ENCODE measurements around the gene SV2B. TPM values are rescaled to one million over a fixed set of nuclear protein-coding genes. Genes with fewer than 3 reads are reported as not detected.

The SV2B gene
- total and polyA plus RNA-seq, 9 of the 15 experiments (the other 6 are each of a cell fraction or from before 2014, with no cell fraction given), result 0.01 to 0.25 (median 0.11) TPM

DNA sequence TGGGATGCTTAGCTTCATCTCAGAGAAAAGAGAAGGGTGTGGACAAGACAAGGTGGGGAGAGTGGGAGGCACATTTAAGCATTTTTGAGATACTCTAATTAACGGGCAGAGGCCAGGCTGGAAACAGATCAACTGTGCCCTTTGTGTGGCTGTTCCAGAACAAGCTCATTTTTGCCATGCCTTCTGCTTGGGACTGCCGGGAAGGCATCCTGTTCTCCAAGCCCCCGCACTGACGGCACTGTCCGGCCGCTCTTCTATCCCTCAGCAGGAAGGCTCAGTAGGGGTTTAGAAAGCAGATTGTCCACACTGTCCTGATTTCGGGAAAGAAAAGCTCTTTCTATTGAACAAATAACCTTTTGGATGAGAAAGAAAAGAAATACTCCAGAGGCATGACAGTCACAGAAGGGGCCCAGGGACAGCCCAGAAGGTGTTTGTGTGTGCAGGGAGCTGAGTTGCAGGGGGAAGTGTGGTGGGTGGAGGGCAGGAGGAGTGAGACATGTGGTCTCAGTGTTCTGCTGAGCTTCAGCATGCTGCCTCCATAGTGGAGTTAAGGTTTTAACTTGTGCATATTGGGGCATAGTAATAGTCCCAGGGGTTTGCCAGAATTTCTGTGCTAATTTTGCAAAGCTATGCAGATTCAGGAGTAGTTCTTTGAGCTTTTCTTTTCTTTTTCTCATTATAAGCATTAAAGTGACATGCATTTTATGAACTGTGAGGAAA lies 27.3 kb downstream of the SV2B start (continued):
- TF ChIP-seq, protein P1, sequence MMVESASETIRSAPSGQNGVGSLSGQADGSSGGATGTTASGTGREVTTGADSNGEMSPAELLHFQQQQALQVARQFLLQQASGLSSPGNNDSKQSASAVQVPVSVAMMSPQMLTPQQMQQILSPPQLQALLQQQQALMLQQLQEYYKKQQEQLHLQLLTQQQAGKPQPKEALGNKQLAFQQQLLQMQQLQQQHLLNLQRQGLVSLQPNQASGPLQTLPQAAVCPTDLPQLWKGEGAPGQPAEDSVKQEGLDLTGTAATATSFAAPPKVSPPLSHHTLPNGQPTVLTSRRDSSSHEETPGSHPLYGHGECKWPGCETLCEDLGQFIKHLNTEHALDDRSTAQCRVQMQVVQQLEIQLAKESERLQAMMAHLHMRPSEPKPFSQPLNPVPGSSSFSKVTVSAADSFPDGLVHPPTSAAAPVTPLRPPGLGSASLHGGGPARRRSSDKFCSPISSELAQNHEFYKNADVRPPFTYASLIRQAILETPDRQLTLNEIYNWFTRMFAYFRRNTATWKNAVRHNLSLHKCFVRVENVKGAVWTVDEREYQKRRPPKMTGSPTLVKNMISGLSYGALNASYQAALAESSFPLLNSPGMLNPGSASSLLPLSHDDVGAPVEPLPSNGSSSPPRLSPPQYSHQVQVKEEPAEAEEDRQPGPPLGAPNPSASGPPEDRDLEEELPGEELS (CRISPR knock-in tag; IDR thresholded peaks at IDR 0.05; ENCODE audit: borderline replicate concordance), result no peak
- no peak for TF ChIP-seq FUS (optimal IDR thresholded peaks at IDR 0.05; ENCODE audit: low read depth, low read length)
- TF ChIP-seq, protein P2, sequence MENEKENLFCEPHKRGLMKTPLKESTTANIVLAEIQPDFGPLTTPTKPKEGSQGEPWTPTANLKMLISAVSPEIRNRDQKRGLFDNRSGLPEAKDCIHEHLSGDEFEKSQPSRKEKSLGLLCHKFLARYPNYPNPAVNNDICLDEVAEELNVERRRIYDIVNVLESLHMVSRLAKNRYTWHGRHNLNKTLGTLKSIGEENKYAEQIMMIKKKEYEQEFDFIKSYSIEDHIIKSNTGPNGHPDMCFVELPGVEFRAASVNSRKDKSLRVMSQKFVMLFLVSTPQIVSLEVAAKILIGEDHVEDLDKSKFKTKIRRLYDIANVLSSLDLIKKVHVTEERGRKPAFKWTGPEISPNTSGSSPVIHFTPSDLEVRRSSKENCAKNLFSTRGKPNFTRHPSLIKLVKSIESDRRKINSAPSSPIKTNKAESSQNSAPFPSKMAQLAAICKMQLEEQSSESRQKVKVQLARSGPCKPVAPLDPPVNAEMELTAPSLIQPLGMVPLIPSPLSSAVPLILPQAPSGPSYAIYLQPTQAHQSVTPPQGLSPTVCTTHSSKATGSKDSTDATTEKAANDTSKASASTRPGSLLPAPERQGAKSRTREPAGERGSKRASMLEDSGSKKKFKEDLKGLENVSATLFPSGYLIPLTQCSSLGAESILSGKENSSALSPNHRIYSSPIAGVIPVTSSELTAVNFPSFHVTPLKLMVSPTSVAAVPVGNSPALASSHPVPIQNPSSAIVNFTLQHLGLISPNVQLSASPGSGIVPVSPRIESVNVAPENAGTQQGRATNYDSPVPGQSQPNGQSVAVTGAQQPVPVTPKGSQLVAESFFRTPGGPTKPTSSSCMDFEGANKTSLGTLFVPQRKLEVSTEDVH (IDR thresholded peaks at IDR 0.05; ENCODE audit: low read depth, partially characterized antibody), result no peak

DNA sequence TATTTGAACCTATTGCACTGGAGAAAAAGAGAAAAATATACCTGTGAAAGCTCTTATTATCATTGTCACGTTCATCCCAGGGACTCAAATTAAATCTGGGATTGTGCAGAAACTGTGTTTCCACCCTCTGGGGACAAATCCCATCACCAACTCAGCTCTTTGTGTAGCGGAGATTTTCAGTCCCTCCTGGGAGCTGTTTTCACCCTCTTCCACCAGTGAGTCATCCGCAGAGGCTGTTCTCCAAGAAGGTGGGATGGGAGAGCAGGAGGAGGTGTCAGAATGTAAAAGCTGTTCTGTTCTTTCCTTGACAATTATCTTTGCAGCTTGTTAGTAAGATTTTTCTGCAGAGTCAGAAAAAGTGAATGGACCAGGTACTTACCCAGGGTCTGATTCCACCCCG lies 28.0 kb downstream of the SV2B start:
- in situ Hi-C loops (cut with MboI) (no loop called here), intact Hi-C loops (cut with micrococcal nuclease) (no loop called here)
- no peak overlapping the region for H3K4me2 ChIP-seq (ENCODE audit: insufficient read depth, low read length)
- H4K20me1 ChIP-seq (replicated peaks; ENCODE audit: control insufficient read depth, insufficient read depth, low read length), result no peaks in the 10 kb centered on the region; the same call in 1 of the 2 replicates
- ATAC-seq (no peak), DNase-seq (ENCODE audit: extremely low read depth in 1 of 4, low spot score in 3 of 4) (no peak), FAIRE-seq (no peak)
- H3K9me3 ChIP-seq (replicated peaks; ENCODE audit: control insufficient read depth, insufficient read depth, low read depth, low read length), result no peaks in the 10 kb centered on the region
- H3K27ac ChIP-seq (ENCODE audit: extremely low read depth, low read depth, low read length), result no peak overlapping the region
- H3K4me1 ChIP-seq (replicated peaks in 1 of 2; ENCODE audit: control insufficient read depth in 2 of 2, insufficient read depth in 2 of 2, low read length in 2 of 2), result no peaks in the 10 kb centered on the region
- H3K9ac ChIP-seq (ENCODE audit: insufficient read depth in 1 of 2, low read depth in 2 of 2, low read length in 2 of 2), result no peak overlapping the region
- CTCF ChIA-PET (ENCODE audit: low intra/inter-chr PET ratio), result no interaction called here
- WGBS (ENCODE audit: insufficient coverage, low coverage, missing lambda C conversion rate), result 0% methylated on average over 4 of the region's 4 CpGs
- no peaks in the 10 kb centered on the region for H3K9me1 ChIP-seq (ENCODE audit: control insufficient read depth, insufficient read depth, low read length)
- H3K79me2 ChIP-seq (ENCODE audit: control insufficient read depth, insufficient read depth, low read length), result no peaks in the 10 kb centered on the region
- no peak overlapping the region for H2AFZ ChIP-seq (ENCODE audit: low read depth, low read length)
- no TSS peak for BruUV-seq (replicated peaks)
- H3K27me3 ChIP-seq (ENCODE audit: control insufficient read depth in 2 of 2, insufficient read depth in 2 of 2, low read length in 2 of 2), result peaks cover 13 to 27% of the 10 kb centered on the region in 2 experiments; a peak in 4 of 5 replicates
- H3K4me3 ChIP-seq, result no peak overlapping the region
- no peaks in the 10 kb centered on the region for H3K36me3 ChIP-seq (ENCODE audit: control insufficient read depth, insufficient read depth, low read length)
- POLR2A ChIA-PET, result interaction anchor here (0.7 to 1.4 kb wide), 2 partner anchors 23 to 774 kb away, joined by 3 to 4 read pairs; no protein-coding TSS in a partner anchor
- TF ChIP-seq ZNF780A (CRISPR knock-in tag; IDR thresholded peaks at IDR 0.05), result no peak
- TF ChIP-seq U2AF1 (optimal IDR thresholded peaks at IDR 0.05; ENCODE audit: low read depth, low read length), result no peak
- TF ChIP-seq ZFX (CRISPR knock-in tag; IDR thresholded peaks at IDR 0.05), result no peak
- TF ChIP-seq, protein P3, sequence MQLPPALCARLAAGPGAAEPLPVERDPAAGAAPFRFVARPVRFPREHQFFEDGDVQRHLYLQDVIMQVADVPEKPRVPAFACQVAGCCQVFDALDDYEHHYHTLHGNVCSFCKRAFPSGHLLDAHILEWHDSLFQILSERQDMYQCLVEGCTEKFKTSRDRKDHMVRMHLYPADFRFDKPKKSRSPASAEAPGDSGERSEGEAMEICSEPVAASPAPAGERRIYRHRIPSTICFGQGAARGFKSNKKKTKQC (CRISPR knock-in tag; IDR thresholded peaks at IDR 0.05), result no peak
- TF ChIP-seq, protein P4, sequence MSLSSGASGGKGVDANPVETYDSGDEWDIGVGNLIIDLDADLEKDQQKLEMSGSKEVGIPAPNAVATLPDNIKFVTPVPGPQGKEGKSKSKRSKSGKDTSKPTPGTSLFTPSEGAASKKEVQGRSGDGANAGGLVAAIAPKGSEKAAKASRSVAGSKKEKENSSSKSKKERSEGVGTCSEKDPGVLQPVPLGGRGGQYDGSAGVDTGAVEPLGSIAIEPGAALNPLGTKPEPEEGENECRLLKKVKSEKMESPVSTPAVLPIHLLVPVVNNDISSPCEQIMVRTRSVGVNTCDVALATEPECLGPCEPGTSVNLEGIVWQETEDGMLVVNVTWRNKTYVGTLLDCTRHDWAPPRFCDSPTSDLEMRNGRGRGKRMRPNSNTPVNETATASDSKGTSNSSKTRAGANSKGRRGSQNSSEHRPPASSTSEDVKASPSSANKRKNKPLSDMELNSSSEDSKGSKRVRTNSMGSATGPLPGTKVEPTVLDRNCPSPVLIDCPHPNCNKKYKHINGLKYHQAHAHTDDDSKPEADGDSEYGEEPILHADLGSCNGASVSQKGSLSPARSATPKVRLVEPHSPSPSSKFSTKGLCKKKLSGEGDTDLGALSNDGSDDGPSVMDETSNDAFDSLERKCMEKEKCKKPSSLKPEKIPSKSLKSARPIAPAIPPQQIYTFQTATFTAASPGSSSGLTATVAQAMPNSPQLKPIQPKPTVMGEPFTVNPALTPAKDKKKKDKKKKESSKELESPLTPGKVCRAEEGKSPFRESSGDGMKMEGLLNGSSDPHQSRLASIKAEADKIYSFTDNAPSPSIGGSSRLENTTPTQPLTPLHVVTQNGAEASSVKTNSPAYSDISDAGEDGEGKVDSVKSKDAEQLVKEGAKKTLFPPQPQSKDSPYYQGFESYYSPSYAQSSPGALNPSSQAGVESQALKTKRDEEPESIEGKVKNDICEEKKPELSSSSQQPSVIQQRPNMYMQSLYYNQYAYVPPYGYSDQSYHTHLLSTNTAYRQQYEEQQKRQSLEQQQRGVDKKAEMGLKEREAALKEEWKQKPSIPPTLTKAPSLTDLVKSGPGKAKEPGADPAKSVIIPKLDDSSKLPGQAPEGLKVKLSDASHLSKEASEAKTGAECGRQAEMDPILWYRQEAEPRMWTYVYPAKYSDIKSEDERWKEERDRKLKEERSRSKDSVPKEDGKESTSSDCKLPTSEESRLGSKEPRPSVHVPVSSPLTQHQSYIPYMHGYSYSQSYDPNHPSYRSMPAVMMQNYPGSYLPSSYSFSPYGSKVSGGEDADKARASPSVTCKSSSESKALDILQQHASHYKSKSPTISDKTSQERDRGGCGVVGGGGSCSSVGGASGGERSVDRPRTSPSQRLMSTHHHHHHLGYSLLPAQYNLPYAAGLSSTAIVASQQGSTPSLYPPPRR (CRISPR knock-in tag; IDR thresholded peaks at IDR 0.05; ENCODE audit: borderline replicate concordance), result no peak
- TF ChIP-seq PHB2 (IDR thresholded peaks at IDR 0.05; ENCODE audit: low read depth), result no peak

Data from K562 (cell line).